Testis (tissue), 3 donors: Measurements from ENCODE around the gene HOXA10. TPM values are rescaled to one million over a fixed set of nuclear protein-coding genes. Genes with fewer than 3 reads are reported as not detected.
A peak's percentile ranks its signal among the peaks of the same experiment; 100 is the strongest.

Source experiments
- DNase-seq: peaks from one replicate; pipeline ENCODE4 v3.0.0-alpha.2; 2019
- H3K27ac ChIP-seq, 2 donors: fragments of 200-600 bp; sonication (generic); one replicate each; pipeline ENCODE4 v1.5.1; 2019
- H3K27me3 ChIP-seq: fragments of 200-600 bp; sonication (generic); one replicate; pipeline ENCODE4 v1.5.1; 2019
- H3K36me3 ChIP-seq: fragments of 200-600 bp; sonication (generic); one replicate; pipeline ENCODE4 v1.5.1; 2017; ENCODE audit warnings: low read depth; ENCODE audit errors: missing control alignments
- H3K4me1 ChIP-seq: fragments of 200-600 bp; sonication (generic); one replicate; pipeline ENCODE4 v1.5.1; 2019
- H3K4me3 ChIP-seq, 2 donors: fragments of 200-600 bp; sonication (generic); one replicate each; pipeline ENCODE4 v1.5.1; 2017 to 2019
- H3K9me3 ChIP-seq: fragments of 200-600 bp; sonication (generic); one replicate; pipeline ENCODE4 v1.5.1; 2017
- POLR2A ChIP-seq: fragments of 450-650 bp; IDR thresholded peaks from one replicate; pipeline ENCODE4 v1.6.1; 2017; ENCODE audit warnings: antibody characterized with exemption, mild to moderate bottlenecking, moderate library complexity
- WGBS, 2 donors: methylation state at CpG; one replicate each; pipeline ENCODE4 v1.1.5; 2018; 5-methylcytosine and 5-hydroxymethylcytosine counted together
- intact Hi-C: fragments of 100-400 bp; cut with DNase I; formaldehyde crosslinking; loops from one replicate; pipeline ENCODE4 v1.15.1; 2023; ENCODE audit warnings: low total_unique reads
- polyA plus RNA-seq: library from polyadenylated mRNA; stranded (reverse); fragments of 350-450 nt; fragmentation: Illumina TruSeq; extraction: RNeasy Lipid Tissue Mini Kit (QIAGEN cat#74804); gene quantifications from one replicate; pipeline ENCODE4 v1.2.3, GENCODE V29; 2014; ENCODE audit warnings: low read depth, low replicate concordance; ENCODE audit not compliant: insufficient read depth
- total RNA-seq, 2 donors: library from RNA; depleted of rRNA; stranded (reverse); fragments of >200 nt; gene quantifications; one replicate each; pipeline ENCODE4 v1.2.3, GENCODE V29; 2016
- TF ChIP-seq, protein P1 (sequence below), 3 experiments: fragments of 450-650 bp in 2 of 3; fragments of 200-600 bp in 1 of 3; sonication (generic) in 1 of 3; IDR thresholded peaks; one replicate each; pipeline ENCODE4 v1.5.1; 2016 to 2019; ENCODE audit warnings: antibody characterized with exemption in 3 of 3, mild to moderate bottlenecking in 2 of 3, moderate library complexity in 1 of 3

HOXA10 gene
- total and polyA plus RNA-seq, 3 donors from 2014 or later, result 0.31 to 1.8 (median 1.6) TPM

DNA sequence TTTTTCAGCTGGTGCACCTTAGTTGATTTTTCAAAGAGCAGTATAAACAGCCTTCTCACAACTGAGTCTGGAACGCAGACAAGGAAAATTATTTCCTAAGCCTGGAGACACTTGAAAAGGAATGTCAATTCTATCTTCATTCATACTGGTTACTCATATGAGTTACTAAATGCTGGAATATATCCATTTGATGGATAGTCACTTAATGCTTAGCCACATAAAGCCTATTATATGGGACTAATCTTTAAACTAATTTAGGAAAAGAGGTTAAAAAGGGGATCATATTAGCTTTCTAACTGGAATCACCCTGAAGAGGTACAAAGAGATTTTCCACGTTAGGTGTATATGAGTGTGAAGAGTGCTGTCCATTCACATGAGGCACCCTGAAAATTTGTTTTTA, 41.9 kb downstream of the HOXA10 start:
- DNase-seq, result no peak
- Histone ChIP-seq H3K27ac (no peak overlapping the region), H3K4me1 (no peaks in the 10 kb centered on the region), H3K27me3 (no peaks in the 10 kb centered on the region), H3K9me3 (no peaks in the 10 kb centered on the region), H3K4me3 (no peak overlapping the region), H3K36me3 (no peaks in the 10 kb centered on the region)
- intact Hi-C loops, result no loop called here
- TF ChIP-seq POLR2A, result no peak
- TF ChIP-seq, protein P1, sequence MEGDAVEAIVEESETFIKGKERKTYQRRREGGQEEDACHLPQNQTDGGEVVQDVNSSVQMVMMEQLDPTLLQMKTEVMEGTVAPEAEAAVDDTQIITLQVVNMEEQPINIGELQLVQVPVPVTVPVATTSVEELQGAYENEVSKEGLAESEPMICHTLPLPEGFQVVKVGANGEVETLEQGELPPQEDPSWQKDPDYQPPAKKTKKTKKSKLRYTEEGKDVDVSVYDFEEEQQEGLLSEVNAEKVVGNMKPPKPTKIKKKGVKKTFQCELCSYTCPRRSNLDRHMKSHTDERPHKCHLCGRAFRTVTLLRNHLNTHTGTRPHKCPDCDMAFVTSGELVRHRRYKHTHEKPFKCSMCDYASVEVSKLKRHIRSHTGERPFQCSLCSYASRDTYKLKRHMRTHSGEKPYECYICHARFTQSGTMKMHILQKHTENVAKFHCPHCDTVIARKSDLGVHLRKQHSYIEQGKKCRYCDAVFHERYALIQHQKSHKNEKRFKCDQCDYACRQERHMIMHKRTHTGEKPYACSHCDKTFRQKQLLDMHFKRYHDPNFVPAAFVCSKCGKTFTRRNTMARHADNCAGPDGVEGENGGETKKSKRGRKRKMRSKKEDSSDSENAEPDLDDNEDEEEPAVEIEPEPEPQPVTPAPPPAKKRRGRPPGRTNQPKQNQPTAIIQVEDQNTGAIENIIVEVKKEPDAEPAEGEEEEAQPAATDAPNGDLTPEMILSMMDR (IDR thresholded peaks at IDR 0.05), result no peak
- WGBS, 2 donors, result 73 to 76% methylated on average over 2 of the region's 2 CpGs

DNA sequence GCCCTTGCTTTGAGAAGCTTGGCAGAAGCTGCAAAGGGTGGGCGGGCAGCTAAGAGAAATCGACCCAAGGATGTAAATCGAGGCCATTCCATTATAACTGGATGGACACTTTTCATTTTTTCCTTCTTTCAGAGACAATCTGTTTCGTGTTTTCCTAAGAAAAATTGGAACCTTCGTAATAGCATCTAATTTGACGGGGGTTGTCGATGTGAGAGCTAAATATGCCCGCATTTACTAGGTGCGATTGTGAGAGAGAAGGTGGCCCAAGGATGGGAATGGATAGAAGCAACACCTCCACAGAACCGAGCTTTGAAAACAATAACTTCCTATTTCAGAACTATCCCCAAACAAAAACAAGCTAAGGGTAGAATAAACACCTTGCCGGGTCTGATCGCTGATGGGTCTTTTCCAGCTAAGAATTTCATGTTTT, 42.7 kb downstream of the HOXA10 start:
- Histone ChIP-seq H3K4me3 (peak overlapping the region; percentile 57 to 75), H3K4me1 (no peaks in the 10 kb centered on the region), H3K27ac (no peak overlapping the region), H3K36me3 (no peaks in the 10 kb centered on the region), H3K27me3 (no peaks in the 10 kb centered on the region), H3K9me3 (no peaks in the 10 kb centered on the region)
- intact Hi-C loops, result no loop called here
- TF ChIP-seq, protein P1 (IDR thresholded peaks at IDR 0.05), result no peak
- no peak for TF ChIP-seq POLR2A
- 26% methylated on average over 12 of the region's 12 CpGs for WGBS, 2 donors
- DNase-seq, result no peak

DNA sequence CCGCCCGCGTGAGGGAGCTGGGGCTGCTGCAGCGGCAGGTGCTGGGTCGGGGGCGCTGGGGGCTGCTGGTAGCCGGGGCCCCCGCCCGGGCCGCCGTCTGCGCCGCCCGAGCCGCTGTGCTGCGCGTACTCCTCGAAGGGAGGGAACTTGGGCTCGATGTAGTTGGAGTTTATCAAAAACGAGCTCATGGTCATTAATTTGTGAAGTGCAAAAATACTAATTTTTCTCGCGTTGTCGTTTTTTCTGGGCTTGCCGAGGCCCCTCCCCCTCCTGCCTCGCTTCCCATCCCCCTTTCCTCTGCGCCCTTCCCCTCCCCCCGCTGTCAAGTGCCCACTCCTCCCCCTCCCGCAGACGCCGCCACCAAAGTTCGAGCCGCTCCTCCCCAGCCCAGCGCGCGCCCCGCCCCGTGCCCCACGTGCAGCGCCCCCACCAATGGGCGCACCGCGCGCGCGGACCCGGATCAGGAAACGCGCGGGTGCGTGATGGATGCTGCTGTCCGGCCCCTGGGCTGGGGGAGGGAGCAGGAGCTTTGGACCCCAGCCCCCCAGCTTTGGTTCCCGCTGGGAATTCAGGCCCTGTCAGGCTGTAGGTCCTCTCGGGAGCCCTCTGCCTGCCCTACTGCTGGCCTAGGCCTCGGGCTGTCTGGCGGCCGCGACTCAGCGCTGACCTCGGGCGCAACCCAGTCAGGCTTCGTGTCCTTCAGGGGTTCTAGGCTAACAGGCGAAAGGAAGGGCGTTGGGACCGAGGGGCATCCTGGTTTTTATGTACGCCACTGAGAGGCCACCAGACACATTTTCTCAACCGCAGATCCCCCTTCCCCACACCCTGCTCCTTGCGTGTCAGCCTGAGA, 43.4 kb downstream of the HOXA10 start, which contains the start of gene HOXA4:
Gene HOXA4, minus strand, starts transcription at position 218 of the 850 bp plus-strand sequence. Its CDS starts 24 bp downstream, at position 194.
- peak within 1 kb of the TSS; percentile 57 to 75 for H3K4me3 ChIP-seq
- 5 to 7% methylated on average over 15 to 66 of the region's 67 CpGs for WGBS, 2 donors
- H3K36me3 ChIP-seq, result no peaks in the 10 kb centered on the region
- no peaks in the 10 kb centered on the region for H3K4me1 ChIP-seq
- peak; percentile 88 for DNase-seq
- no peak within 1 kb of the TSS for H3K27ac ChIP-seq
- no peaks in the 10 kb centered on the region for H3K9me3 ChIP-seq
- intact Hi-C loops, result no loop called here
- TF ChIP-seq POLR2A, result no peak
- TF ChIP-seq, protein P1 (IDR thresholded peaks at IDR 0.05), result no peak
- no peaks in the 10 kb centered on the region for H3K27me3 ChIP-seq

DNA sequence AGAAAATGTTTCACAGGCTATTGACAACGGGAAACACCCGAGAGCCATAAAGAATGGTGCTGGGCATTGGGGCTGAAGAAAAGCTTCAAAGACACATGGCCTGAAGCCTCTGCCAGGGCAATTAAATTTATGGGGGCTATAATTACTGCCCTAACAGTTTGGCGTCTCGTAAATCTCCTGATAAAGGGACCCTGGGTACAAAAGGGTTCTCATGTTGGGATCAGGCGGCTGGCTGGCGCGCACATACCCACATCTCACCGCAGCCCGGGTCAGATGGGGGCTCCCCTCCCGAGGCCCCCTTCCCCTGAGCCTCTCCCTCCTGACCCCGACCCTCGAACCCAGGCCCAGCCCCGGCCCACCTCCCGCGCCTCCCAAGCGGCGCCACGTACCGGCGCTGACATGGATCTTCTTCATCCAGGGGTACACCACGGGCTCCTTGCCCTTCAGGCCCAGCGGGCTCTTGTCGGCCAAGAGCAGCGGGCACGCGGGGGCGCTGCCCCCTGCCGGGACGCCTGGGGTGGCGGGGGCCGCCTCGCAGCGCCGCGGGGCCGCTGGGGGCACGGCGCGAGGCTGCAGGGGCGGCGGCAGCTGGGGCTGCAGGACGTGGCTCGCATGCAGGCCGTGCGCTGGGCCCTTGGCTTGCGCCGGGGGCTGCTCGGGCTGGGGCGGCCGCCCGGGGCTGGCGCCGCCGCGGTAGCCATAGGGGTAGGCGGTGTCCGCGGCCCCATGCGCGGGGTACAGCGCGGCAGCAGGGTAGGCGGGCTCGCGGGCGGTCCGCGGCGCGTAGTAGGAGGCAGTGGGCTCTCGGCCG, 44.2 kb downstream of the HOXA10 start:
- H3K36me3 ChIP-seq, result no peaks in the 10 kb centered on the region
- H3K27me3 ChIP-seq, result no peaks in the 10 kb centered on the region
- intact Hi-C loops, result no loop called here
- peak overlapping the region; percentile 57 to 75 for H3K4me3 ChIP-seq
- no peak overlapping the region for H3K27ac ChIP-seq
- 6 to 20% methylated on average over 10 to 46 of the region's 72 CpGs for WGBS, 2 donors
- peak; percentile 14 for DNase-seq
- H3K9me3 ChIP-seq, result no peaks in the 10 kb centered on the region
- H3K4me1 ChIP-seq, result no peaks in the 10 kb centered on the region
- TF ChIP-seq POLR2A, result no peak
- TF ChIP-seq, protein P1 (IDR thresholded peaks at IDR 0.05), result no peak
